ENCODE measurements around the gene BRD9. TPM values are rescaled to one million over a fixed set of nuclear protein-coding genes. Genes with fewer than 3 reads are reported as not detected.

BRD9 gene
- total RNA-seq, 6 experiments from 2014 or later, result 10.7 to 16.7 (median 13.8) TPM

GRCh38 chr5:912280-913091 lies 19.9 kb upstream of the BRD9 start:
- DNase-seq (no peak), ATAC-seq (peak in 1 of 4 donors; percentile 36)
- Histone ChIP-seq H3K27me3 (no peaks in the 10 kb centered on the region), H3K4me1 (no peaks in the 10 kb centered on the region), H3K9me3 (no peaks in the 10 kb centered on the region), H3K36me3 (no peaks in the 10 kb centered on the region), H3K4me3 (no peak overlapping the region), H3K27ac (no peak overlapping the region)
- no peak for TF ChIP-seq POLR2A (IDR thresholded peaks at IDR 0.05)
- WGBS (ENCODE audit: insufficient coverage, low coverage, low lambda C conversion rate, missing lambda C conversion rate), result 98% methylated on average over 15 of the region's 44 CpGs
- intact Hi-C loops (cut with DNase I), result no loop called here

GRCh38 chr5:911601-912000 lies 19.0 kb upstream of the BRD9 start:
- DNase-seq, result no peak
- Histone ChIP-seq H3K4me3 (no peak overlapping the region), H3K9me3 (no peaks in the 10 kb centered on the region), H3K36me3 (no peaks in the 10 kb centered on the region), H3K4me1 (no peaks in the 10 kb centered on the region), H3K27ac (no peak overlapping the region), H3K27me3 (no peaks in the 10 kb centered on the region)
- intact Hi-C loops (cut with DNase I), result no loop called here
- WGBS (ENCODE audit: insufficient coverage, low coverage, low lambda C conversion rate, missing lambda C conversion rate), result 88% methylated on average over 10 of the region's 11 CpGs
- TF ChIP-seq, protein P1, sequence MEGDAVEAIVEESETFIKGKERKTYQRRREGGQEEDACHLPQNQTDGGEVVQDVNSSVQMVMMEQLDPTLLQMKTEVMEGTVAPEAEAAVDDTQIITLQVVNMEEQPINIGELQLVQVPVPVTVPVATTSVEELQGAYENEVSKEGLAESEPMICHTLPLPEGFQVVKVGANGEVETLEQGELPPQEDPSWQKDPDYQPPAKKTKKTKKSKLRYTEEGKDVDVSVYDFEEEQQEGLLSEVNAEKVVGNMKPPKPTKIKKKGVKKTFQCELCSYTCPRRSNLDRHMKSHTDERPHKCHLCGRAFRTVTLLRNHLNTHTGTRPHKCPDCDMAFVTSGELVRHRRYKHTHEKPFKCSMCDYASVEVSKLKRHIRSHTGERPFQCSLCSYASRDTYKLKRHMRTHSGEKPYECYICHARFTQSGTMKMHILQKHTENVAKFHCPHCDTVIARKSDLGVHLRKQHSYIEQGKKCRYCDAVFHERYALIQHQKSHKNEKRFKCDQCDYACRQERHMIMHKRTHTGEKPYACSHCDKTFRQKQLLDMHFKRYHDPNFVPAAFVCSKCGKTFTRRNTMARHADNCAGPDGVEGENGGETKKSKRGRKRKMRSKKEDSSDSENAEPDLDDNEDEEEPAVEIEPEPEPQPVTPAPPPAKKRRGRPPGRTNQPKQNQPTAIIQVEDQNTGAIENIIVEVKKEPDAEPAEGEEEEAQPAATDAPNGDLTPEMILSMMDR (IDR thresholded peaks at IDR 0.05), result no peak
- TF ChIP-seq POLR2A (IDR thresholded peaks at IDR 0.05), result no peak
- no peak for ATAC-seq

DNA sequence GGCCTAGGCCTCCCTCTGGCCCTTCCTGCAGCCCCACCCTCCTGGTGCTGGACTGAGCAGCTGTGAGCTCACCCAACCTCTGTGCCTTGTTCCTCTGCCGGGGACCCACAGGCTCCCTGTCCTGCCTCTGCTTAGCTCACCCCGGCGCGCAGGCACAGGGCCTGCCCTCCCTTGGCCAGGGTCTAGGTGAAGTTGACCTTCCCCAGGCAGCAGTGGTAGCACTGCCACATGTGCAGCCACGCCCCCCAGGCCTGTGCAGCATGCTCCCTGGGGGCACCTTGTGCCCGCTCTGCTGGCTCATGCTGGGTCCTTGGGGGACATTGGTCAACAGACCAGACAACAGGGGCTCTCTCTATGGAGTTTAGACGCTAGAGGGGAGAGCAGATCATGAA lies 18.2 kb upstream of the BRD9 start:
- Histone ChIP-seq H3K4me3 (no peak overlapping the region), H3K9me3 (no peaks in the 10 kb centered on the region), H3K4me1 (no peaks in the 10 kb centered on the region), H3K27ac (no peak overlapping the region), H3K36me3 (no peaks in the 10 kb centered on the region), H3K27me3 (no peaks in the 10 kb centered on the region)
- 100% methylated on average over 1 of the region's 7 CpGs for WGBS (ENCODE audit: insufficient coverage, low coverage, low lambda C conversion rate, missing lambda C conversion rate)
- TF ChIP-seq POLR2A (IDR thresholded peaks at IDR 0.05), result no peak
- TF ChIP-seq, protein P1 (IDR thresholded peaks at IDR 0.05), result no peak
- intact Hi-C loops (cut with DNase I), result no loop called here
- ATAC-seq (no peak), DNase-seq (no peak)

- ATAC-seq, result no peak
- no peak for TF ChIP-seq POLR2A (IDR thresholded peaks at IDR 0.05)
- TF ChIP-seq, protein P1 (IDR thresholded peaks at IDR 0.05), result no peak
- WGBS (ENCODE audit: insufficient coverage, low coverage, low lambda C conversion rate, missing lambda C conversion rate), result 91% methylated on average over 11 of the region's 18 CpGs
- H3K9me3 ChIP-seq, result no peaks in the 10 kb centered on the region
- H3K27me3 ChIP-seq, result no peaks in the 10 kb centered on the region
- no peaks in the 10 kb centered on the region for H3K36me3 ChIP-seq
- H3K4me3 ChIP-seq, result no peak overlapping the region
- no peak overlapping the region for H3K27ac ChIP-seq
- intact Hi-C loops (cut with DNase I), result loop anchor here in 1 of 2 donors (5.0 kb wide), 1 partner anchor 238 kb away; no protein-coding TSS in a partner anchor
- DNase-seq, result peak in 1 of 3 donors; percentile 43
- H3K4me1 ChIP-seq, result no peaks in the 10 kb centered on the region
These were observed 17.6 kb upstream of the BRD9 start for GRCh38 chr5:909994-910768.

- Histone ChIP-seq H3K36me3 (no peaks in the 10 kb centered on the region), H3K4me1 (no peaks in the 10 kb centered on the region), H3K9me3 (no peaks in the 10 kb centered on the region), H3K27ac (no peak overlapping the region), H3K4me3 (no peak overlapping the region), H3K27me3 (no peaks in the 10 kb centered on the region)
- intact Hi-C loops (cut with DNase I), result loop anchor here in 1 of 2 donors (5.0 kb wide), 1 partner anchor 237 kb away; no protein-coding TSS in a partner anchor
- 80% methylated on average over 3 of the region's 8 CpGs for WGBS (ENCODE audit: insufficient coverage, low coverage, low lambda C conversion rate, missing lambda C conversion rate)
- no peak for TF ChIP-seq POLR2A (IDR thresholded peaks at IDR 0.05)
- DNase-seq (no peak), ATAC-seq (no peak)
These were observed 16.5 kb upstream of the BRD9 start for GRCh38 chr5:909086-909485.

All from right lobe of liver (tissue), 6 donors.